ENCODE measurements around the gene DDX56. TPM values are rescaled to one million over a fixed set of nuclear protein-coding genes. Genes with fewer than 3 reads are reported as not detected.
A peak's percentile ranks its signal among the peaks of the same experiment; 100 is the strongest.

The DDX56 gene
- total and polyA plus RNA-seq, 9 of the 15 experiments (the other 6 are each of a cell fraction or from before 2014, with no cell fraction given) = 33.0 to 145 (median 102) TPM

GRCh38 chr7:44565097-44565794, 8.5 kb downstream of the DDX56 start (continued):
- no peak for TF ChIP-seq CHD7 (IDR thresholded peaks at IDR 0.05; ENCODE audit: low read depth, low read length)
- 0 out of 4 replicates have a peak, but pooled peaks of 1 of the 2 experiments have one; percentile 36 for TF ChIP-seq KDM4B (IDR thresholded peaks at IDR 0.05; ENCODE audit: borderline replicate concordance in 2 of 2, low read depth in 1 of 2)
